Measurements from ENCODE around the gene PLAAT2.

The PLAAT2 gene

DNA sequence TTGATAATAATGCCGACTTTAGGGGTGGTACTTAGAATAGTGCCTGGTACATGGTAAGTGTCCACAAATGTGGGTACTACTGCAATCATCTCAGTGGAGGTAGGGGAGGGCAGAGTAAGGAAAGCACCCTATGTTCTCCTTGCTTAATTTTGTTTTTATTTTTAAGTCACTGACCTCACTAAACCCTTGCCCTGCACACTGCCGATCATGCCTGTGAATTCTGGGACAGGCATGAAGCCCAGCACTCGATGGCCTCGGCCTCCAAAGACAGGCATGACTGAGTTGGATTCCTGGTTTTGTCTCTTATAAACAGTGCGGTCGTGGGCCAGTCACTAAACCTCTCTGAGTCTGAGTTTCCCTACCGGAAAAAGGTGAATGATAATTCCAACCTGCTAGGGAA, 50.4 kb downstream of the PLAAT2 start:
- no peak for DNase-seq

GRCh38 chr11:63511048-63511748, 52.0 kb downstream of the PLAAT2 start:
- no peak for DNase-seq

- no peak for DNase-seq
Observed at GRCh38 chr11:63510360-63511047, 52.7 kb downstream of the PLAAT2 start.

DNA sequence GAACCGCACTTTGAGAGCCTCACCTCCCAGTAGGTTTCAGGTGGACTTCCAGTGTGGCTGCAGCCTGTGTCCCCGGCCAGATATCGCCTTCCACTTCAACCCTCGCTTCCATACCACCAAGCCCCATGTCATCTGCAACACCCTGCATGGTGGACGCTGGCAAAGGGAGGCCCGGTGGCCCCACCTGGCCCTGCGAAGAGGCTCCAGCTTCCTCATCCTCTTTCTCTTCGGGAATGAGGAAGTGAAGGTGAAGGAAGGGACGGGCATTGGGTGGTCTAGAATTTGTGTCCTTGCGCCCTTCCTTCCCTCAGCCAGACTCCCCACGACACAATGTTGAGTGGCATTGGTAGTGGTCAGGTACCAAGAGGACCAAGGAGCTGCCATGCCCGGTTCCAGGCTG, 54.4 kb downstream of the PLAAT2 start:
- DNase-seq = no peak

- no peak for DNase-seq
Observed at GRCh38 chr11:63508009-63508408, 55.2 kb downstream of the PLAAT2 start.

DNA sequence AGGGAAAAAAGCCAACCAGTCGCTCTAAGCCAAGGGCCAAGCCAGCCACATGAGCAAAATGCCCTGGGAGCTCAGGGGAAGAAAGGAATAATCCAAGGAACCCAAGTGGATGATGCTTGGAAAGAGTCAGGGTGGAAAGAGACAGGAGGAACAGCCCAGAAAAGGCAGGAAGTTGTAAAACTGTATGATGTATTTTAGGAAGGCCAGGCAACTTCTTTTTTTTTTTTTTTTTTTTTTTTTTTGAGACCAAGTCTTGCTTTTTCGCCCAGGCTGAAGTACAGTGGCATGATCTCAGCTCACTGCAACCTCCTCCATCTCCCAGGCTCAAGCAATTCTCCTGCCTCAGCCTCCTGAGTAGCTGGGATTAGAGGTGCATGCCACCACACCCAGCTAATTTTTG, 55.7 kb downstream of the PLAAT2 start:
- DNase-seq = no peak

DNA sequence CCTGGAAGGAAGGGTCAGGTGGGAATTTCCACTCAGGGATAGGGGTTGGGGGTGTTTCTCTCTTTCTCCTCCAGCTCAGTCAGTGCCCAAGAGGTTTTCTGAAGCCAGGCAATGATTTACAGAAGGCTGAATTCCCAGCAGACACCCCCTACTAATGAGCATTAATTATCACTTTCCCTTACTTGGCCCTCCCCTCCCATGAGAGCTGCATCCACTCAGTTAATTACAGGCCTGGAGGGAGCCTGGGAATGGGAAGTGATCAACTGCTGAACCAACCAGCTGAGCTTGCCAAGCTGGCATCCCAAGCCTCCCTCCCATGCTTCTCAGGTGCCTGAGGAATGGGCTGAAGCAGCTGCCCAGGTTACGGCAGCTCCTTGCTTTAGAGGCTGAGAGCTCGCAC, 56.3 kb downstream of the PLAAT2 start:
- DNase-seq = no peak

DNA sequence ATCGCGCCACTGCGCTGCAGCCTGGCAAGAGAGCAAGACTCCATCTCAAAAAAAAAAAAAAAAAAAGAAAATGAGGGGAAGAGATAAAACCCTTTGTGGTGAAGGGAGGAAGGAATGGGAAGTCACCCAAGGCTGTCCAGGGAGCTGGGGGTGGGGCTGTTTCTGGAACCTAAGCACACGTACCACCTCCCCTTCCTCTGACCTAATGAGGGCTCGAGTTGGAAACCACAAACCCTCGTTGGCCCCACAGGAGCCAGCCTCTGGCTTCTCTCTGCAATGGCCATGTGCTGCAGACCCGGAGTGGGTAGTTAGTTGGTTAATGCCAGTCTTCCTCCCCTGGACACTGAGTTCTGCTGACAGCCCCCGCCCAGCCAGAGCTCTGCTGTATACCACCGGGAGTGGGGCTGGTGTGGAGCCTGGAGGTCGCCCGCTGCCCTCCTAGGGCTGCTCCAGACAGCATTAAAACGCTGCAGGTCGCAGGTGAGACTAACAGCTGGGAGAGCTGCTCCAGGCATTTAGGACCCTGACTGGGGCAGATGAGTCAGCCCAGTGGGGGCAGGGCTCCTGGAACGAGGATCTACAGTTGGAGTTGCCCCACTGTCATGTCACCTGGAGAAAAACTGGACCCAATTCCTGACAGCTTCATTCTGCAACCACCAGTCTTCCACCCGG, 57.2 kb downstream of the PLAAT2 start, which contains the start of gene LGALS12:
TSS of gene LGALS12 (plus strand) at position 228 of the 672 bp plus-strand sequence. CDS start at position 603, 375 bp downstream.
- no peak for DNase-seq

DNA sequence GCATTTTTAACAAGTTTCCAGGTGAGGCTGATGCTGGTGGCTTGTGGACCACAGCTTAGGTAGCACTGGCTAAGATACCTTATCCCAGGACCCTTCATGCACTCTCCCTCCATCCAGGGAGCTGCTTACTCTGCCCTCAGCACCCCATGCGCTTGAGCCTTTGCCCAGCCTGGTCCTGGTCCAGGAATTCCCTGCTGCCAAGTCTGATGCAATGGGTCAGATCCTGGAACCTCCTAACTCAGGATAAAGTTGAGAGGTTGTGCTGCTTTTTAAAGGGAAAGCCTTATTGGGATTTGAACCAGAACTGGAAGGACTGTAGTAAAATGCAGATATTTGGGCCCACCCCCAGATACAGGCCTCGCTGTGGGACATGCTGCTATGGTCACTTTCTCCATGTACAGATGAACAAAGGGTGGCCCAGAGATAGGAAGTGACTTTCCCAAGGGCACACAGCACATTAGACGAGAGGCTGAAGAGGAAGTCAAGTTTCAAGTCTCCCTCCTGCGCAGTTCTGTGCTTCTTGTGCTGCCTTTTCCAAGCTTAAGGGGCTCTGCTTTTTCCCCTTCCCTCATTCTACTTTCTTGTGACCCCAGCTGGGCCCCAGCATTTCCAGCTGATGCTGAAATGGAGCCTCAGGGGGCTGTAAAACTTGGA, 58.1 kb downstream of the PLAAT2 start:
- DNase-seq = no peak

DNA sequence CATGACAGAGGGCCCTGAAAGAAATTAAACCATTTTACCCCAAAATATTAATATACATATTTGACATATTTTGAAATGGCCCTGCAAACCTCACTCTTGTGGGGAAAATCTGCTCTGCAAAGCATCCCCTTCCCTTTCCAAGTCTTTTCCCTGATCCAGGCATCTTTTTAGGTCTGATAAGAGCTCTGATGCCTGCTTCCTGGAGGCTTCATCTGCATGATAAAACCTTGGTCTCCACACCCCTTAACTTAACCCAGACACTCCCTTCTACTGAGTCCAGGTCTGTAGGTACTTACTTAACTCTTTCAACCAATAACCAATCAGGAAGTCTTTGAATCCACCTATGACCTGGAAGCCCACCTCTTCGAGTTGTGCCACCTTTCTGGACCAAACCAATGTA, 59.1 kb downstream of the PLAAT2 start:
- no peak for DNase-seq

DNA sequence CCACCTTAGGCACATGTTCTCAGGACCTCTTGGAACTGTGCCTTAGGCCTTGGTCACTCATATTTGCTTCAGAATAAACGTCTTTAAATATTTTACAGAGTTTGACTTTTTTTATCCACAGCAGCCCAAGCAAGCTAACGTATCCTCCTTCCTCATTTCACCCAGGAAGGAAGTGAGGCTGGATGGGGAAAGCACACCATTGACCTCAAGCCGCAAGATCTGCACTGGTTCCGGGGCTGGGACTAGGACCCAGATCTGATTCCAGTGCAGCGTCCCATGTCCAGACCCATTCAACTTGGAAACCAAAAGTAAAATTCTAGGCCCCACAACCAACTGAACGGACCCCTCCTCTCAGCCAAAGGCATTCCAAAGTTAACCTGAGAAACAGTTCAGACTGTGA, 59.7 kb downstream of the PLAAT2 start:
- no peak for DNase-seq

Measured in NCI-H345 (cell line).